Adrenal gland (tissue), 5 donors: ENCODE results near the gene LIF.

Experiments used
- CTCF ChIP-seq, 6 experiments: fragments of 450-650 bp in 4 of 6; fragments of 200-600 bp in 2 of 6; sonication (generic) in 1 of 6; IDR thresholded peaks; 1 replicate in 5 of 6; 2 replicates in 1 of 6; pipeline versions ENCODE4 v1.5.1 to v1.8.0; 2016 to 2021; ENCODE audit warnings: antibody characterized with exemption in 6 of 6, mild to moderate bottlenecking in 2 of 6, moderate library complexity in 1 of 6
- POLR2A ChIP-seq, 2 donors: fragments of 450-650 bp; IDR thresholded peaks; one replicate each; pipeline ENCODE4 v1.6.1; 2017; ENCODE audit warnings: antibody characterized with exemption in 2 of 2, mild to moderate bottlenecking in 2 of 2, moderate library complexity in 1 of 2
- donor health status: DM: no; HTN: no; CAD: no.

- no peak for TF ChIP-seq CTCF (IDR thresholded peaks at IDR 0.05)
- TF ChIP-seq POLR2A (IDR thresholded peaks at IDR 0.05) = no peak
Observed at GRCh38 chr22:30223303-30223702, 23.3 kb downstream of the LIF start.
